ENCODE results near the gene CNN2.

- TF ChIP-seq, protein P1, sequence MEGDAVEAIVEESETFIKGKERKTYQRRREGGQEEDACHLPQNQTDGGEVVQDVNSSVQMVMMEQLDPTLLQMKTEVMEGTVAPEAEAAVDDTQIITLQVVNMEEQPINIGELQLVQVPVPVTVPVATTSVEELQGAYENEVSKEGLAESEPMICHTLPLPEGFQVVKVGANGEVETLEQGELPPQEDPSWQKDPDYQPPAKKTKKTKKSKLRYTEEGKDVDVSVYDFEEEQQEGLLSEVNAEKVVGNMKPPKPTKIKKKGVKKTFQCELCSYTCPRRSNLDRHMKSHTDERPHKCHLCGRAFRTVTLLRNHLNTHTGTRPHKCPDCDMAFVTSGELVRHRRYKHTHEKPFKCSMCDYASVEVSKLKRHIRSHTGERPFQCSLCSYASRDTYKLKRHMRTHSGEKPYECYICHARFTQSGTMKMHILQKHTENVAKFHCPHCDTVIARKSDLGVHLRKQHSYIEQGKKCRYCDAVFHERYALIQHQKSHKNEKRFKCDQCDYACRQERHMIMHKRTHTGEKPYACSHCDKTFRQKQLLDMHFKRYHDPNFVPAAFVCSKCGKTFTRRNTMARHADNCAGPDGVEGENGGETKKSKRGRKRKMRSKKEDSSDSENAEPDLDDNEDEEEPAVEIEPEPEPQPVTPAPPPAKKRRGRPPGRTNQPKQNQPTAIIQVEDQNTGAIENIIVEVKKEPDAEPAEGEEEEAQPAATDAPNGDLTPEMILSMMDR (IDR thresholded peaks at IDR 0.05): no peak
- no peak for TF ChIP-seq POLR2A (IDR thresholded peaks at IDR 0.05)
These were observed 33.0 kb upstream of the CNN2 start for GRCh38 chr19:993361-993830.

All from esophagus squamous epithelium (tissue), 4 donors.